ENCODE data around the gene TMC1. TPM values are rescaled to one million over a fixed set of nuclear protein-coding genes. Genes with fewer than 3 reads are reported as not detected.
"Not testable (repeated sequence)": the region's sequence is repeated elsewhere in the genome, so short reads cannot be mapped to it uniquely, and the experiment has no call there.

The TMC1 gene
- total RNA-seq, 2 donors from 2014 or later: 0.29 to 0.42 TPM

- H3K9me3 ChIP-seq: no peaks in the 10 kb centered on the region
- H3K27me3 ChIP-seq: no peaks in the 10 kb centered on the region
- no peak overlapping the region for H3K4me3 ChIP-seq
- H3K27ac ChIP-seq: no peak overlapping the region
- H3K9ac ChIP-seq (ENCODE audit: low read depth in 2 of 2, low read length in 2 of 2): no peak overlapping the region
- no peaks in the 10 kb centered on the region for H3K36me3 ChIP-seq
- no peak for TF ChIP-seq CTCF (IDR thresholded peaks at IDR 0.05)
- intact Hi-C loops (cut with DNase I): no loop called here
- DNase-seq: no peak
- H3K4me1 ChIP-seq: no peaks in the 10 kb centered on the region
Measured at GRCh38 chr9:72800328-72800994, 279.1 kb downstream of the TMC1 start.

- Histone ChIP-seq H3K9me3 (no peaks in the 10 kb centered on the region), H3K4me3 (no peak overlapping the region)
Measured at GRCh38 chr9:72805238-72805637, 283.8 kb downstream of the TMC1 start.

DNA sequence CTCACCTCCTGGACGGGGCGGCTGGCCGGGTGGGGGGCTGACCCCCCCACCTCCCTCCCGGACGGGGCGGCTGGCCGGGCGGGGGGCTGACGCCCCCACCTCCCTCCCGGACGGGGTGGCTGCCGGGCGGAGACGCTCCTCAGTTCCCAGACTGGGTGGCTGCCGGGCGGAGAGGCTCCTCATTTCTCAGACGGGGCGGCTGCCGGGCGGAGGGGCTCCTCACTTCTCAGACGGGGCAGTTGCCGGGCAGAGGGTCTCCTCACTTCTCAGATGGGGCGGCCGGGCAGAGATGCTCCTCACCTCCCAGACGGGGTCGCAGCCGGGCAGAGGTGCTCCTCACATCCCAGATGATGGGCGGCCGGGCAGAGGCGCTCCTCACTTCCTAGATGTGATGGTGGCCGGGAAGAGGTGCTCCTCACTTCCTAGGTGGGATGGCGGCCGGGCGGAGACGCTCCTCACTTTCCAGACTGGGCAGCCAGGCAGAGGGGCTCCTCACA, 285.0 kb downstream of the TMC1 start:
- H3K27me3 ChIP-seq; H3K4me1 ChIP-seq; intact Hi-C loops (cut with DNase I); H3K36me3 ChIP-seq; H3K27ac ChIP-seq; H3K9me3 ChIP-seq; H3K4me3 ChIP-seq; DNase-seq; H3K9ac ChIP-seq (ENCODE audit: low read depth in 2 of 2, low read length in 2 of 2): not testable (repeated sequence)

More at GRCh38 chr9:72805238-72805637, 283.8 kb downstream of the TMC1 start:
- Histone ChIP-seq H3K36me3 (no peaks in the 10 kb centered on the region), H3K4me1 (no peaks in the 10 kb centered on the region), H3K27ac (no peak overlapping the region), H3K27me3 (no peaks in the 10 kb centered on the region), H3K9ac (ENCODE audit: low read depth in 2 of 2, low read length in 2 of 2) (no peak overlapping the region)
- DNase-seq: no peak
- intact Hi-C loops (cut with DNase I): no loop called here
- no peak for TF ChIP-seq CTCF (IDR thresholded peaks at IDR 0.05)

DNA sequence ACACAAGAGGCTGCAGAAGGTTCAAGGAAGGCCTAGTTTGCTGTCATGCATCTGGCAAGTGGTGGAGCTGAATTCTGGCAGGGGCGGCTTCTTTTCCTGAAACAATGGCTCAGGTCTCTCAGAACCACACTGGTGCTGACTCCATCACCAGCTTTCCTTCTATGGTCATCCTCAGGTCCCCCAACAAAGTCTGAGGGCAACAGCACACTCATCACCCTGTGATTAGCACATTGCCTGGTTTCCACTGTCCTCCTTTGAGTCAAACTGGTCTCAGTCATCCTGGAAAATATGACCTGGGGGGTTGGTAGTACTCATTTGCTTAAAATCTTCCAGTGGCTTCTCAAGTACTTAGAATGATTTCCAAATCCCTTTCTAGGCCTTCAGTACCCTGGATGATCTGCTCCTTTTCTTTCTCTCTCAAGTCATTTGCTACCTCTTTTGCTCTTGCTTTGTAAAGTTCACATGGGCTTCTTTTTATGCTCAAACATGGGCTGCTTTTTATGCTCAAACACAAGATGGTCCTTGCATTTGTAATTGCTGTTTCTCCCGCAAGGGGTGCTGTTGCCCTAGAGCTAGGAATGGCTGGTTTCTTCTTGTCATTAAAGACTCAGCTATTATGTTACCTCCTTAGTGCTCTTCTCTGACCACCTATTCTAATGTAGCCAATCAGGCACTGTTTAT, 286.5 kb downstream of the TMC1 start:
- no peak overlapping the region for H3K4me3 ChIP-seq
- DNase-seq: no peak
- H3K27me3 ChIP-seq: no peaks in the 10 kb centered on the region
- H3K36me3 ChIP-seq: no peaks in the 10 kb centered on the region
- H3K27ac ChIP-seq: no peak overlapping the region
- intact Hi-C loops (cut with DNase I): no loop called here
- H3K4me1 ChIP-seq: no peaks in the 10 kb centered on the region
- H3K9me3 ChIP-seq: no peaks in the 10 kb centered on the region
- H3K9ac ChIP-seq (ENCODE audit: low read depth in 2 of 2, low read length in 2 of 2): no peak overlapping the region
- peak; percentile 14 for TF ChIP-seq CTCF (IDR thresholded peaks at IDR 0.05)

DNA sequence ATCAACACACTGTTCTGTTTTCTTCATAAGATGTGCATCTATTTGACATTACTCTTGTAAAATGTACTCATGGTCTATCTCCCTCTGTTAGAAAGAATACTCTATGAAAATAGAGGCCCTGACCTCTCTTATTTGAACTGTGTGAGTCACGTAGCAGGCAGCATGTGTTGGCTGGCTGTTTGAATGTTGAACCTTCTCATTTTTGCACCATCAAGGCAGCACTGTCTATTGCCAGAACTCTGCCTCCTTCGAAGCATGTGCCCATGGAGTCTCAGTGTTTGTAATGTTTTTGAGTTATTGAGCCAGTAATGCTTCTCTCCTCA, 287.0 kb downstream of the TMC1 start:
- no peak for TF ChIP-seq CTCF (IDR thresholded peaks at IDR 0.05)
- Histone ChIP-seq H3K27ac (no peak overlapping the region), H3K27me3 (no peaks in the 10 kb centered on the region), H3K4me1 (peaks cover under 1% of the 10 kb centered on the region), H3K9ac (ENCODE audit: low read depth in 2 of 2, low read length in 2 of 2) (no peak overlapping the region), H3K4me3 (no peak overlapping the region), H3K36me3 (no peaks in the 10 kb centered on the region), H3K9me3 (no peaks in the 10 kb centered on the region)
- intact Hi-C loops (cut with DNase I): no loop called here
- no peak for DNase-seq

DNA sequence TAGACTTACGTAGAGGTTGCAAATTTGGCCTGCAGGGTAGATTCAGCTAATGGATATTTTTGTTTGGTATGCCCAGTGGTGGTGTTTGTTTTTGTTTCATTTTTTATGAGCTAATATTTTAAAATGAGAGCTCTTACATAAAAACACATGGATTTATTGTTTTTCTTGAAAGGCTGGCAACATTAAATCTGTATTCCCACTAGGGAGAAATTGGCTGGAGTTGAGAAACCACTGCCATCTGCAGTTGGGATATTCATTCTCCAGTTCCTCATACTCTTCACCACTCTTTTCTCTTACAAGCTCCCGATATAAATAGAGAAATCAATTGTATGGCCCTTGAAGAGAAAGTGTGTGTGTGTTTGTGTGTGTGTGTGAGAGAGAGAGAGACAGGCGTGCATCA, 288.2 kb downstream of the TMC1 start:
- intact Hi-C loops (cut with DNase I): no loop called here
- Histone ChIP-seq H3K4me3 (no peak overlapping the region), H3K9me3 (no peaks in the 10 kb centered on the region), H3K36me3 (no peaks in the 10 kb centered on the region), H3K27me3 (no peaks in the 10 kb centered on the region), H3K4me1 (peaks cover 5% of the 10 kb centered on the region), H3K27ac (no peak overlapping the region), H3K9ac (ENCODE audit: low read depth in 2 of 2, low read length in 2 of 2) (no peak overlapping the region)
- no peak for TF ChIP-seq CTCF (IDR thresholded peaks at IDR 0.05)
- no peak for DNase-seq
